Measurements from ENCODE around the gene P3H3.

DNA sequence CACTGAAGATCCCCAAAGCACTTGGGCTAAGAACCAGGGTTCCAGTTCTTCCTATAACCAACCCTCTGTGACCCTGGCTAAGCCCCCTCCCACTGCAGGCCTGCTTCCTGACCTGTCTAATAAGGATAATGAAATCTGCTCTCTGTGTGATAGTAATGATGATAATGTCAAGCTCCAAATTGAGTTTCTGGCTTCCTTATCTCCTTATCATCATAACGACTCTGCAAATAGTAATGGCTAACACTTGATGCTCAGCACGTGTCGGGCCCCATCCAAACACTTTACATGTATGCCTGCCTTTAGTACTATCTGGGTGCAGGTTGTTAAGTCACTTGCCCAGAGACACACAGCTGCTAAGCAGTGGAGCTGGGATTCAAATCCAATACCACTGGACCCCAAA is 11.6 kb upstream of the P3H3 start:
- TF ChIP-seq, protein P1, sequence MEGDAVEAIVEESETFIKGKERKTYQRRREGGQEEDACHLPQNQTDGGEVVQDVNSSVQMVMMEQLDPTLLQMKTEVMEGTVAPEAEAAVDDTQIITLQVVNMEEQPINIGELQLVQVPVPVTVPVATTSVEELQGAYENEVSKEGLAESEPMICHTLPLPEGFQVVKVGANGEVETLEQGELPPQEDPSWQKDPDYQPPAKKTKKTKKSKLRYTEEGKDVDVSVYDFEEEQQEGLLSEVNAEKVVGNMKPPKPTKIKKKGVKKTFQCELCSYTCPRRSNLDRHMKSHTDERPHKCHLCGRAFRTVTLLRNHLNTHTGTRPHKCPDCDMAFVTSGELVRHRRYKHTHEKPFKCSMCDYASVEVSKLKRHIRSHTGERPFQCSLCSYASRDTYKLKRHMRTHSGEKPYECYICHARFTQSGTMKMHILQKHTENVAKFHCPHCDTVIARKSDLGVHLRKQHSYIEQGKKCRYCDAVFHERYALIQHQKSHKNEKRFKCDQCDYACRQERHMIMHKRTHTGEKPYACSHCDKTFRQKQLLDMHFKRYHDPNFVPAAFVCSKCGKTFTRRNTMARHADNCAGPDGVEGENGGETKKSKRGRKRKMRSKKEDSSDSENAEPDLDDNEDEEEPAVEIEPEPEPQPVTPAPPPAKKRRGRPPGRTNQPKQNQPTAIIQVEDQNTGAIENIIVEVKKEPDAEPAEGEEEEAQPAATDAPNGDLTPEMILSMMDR (IDR thresholded peaks at IDR 0.05), result no peak
- no peak for TF ChIP-seq POLR2A (IDR thresholded peaks at IDR 0.05)

Measured in uterus (tissue), 2 donors.